ENCODE measurements around the gene CBFB. TPM values are rescaled to one million over a fixed set of nuclear protein-coding genes. Genes with fewer than 3 reads are reported as not detected.

Gene CBFB
- total and polyA plus RNA-seq, 9 of the 15 experiments (the other 6 are each of a cell fraction or from before 2014, with no cell fraction given), result 22.0 to 112 (median 66.5) TPM

DNA sequence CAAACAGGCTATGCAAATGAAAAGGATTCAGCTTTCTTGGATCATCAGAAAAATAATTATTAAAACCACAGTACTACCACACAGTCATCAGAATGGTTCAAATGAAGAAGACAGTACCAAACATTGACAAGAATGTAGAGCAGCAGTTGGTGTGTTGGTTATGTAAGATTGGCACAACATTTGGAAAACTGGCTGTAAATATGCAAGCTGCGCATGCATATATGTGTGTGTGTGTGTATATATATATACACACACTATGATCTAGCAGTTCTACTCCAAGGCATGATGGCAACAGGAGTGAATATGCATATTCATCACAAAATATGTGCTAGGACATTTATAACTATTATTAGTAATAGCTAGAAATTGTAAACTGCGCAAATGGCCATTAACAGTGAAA is 46.4 kb downstream of the CBFB start:
- ATAC-seq, result no peak

DNA sequence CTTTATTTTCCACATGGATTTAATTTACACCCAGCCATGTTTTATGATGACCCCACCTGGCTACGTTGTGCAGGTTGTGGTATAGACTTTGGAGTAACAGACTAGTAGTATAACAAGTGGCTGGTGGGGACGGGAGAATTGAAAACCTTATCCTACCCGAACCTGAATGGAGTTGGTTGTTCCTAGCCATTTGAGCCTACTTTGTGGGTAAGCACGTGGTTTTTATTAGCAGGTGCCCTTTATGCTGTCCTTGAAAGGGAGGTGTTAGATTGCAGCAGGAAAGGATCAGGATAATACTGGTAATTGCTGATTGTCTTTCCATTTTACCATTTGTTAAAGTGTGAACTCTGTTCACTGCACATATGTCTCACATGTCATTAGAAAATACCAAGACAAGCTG is 48.9 kb downstream of the CBFB start:
- in situ Hi-C loops (cut with MboI) (no loop called here), intact Hi-C loops (cut with micrococcal nuclease) (no loop called here)
- Histone ChIP-seq H3K4me1 (replicated peaks in 1 of 2; ENCODE audit: control insufficient read depth in 2 of 2, insufficient read depth in 2 of 2, low read length in 2 of 2) (no peaks in the 10 kb centered on the region), H3K4me3 (no peak overlapping the region), H3K27me3 (ENCODE audit: control insufficient read depth in 2 of 2, insufficient read depth in 2 of 2, low read length in 2 of 2) (no peaks in the 10 kb centered on the region), H3K9me1 (ENCODE audit: control insufficient read depth, insufficient read depth, low read length) (no peaks in the 10 kb centered on the region), H4K20me1 (replicated peaks; ENCODE audit: control insufficient read depth, insufficient read depth, low read length) (no peaks in the 10 kb centered on the region), H3K27ac (ENCODE audit: extremely low read depth, low read depth, low read length) (no peak overlapping the region), H3K79me2 (ENCODE audit: control insufficient read depth, insufficient read depth, low read length) (no peaks in the 10 kb centered on the region), H3K36me3 (ENCODE audit: control insufficient read depth, insufficient read depth, low read length) (peaks cover 34% of the 10 kb centered on the region; the same call in 2 of the 3 replicates), H3K4me2 (ENCODE audit: insufficient read depth, low read length) (no peak overlapping the region), H3K9me3 (replicated peaks; ENCODE audit: control insufficient read depth, insufficient read depth, low read depth, low read length) (no peaks in the 10 kb centered on the region), H2AFZ (ENCODE audit: low read depth, low read length) (no peak overlapping the region), H3K9ac (ENCODE audit: insufficient read depth in 1 of 2, low read depth in 2 of 2, low read length in 2 of 2) (no peak overlapping the region)
- 67% methylated on average over 3 of the region's 4 CpGs for WGBS (ENCODE audit: insufficient coverage, low coverage, missing lambda C conversion rate)
- ChIA-PET CTCF (ENCODE audit: low intra/inter-chr PET ratio) (no interaction called here), POLR2A (no interaction called here)
- TF ChIP-seq, protein P1, sequence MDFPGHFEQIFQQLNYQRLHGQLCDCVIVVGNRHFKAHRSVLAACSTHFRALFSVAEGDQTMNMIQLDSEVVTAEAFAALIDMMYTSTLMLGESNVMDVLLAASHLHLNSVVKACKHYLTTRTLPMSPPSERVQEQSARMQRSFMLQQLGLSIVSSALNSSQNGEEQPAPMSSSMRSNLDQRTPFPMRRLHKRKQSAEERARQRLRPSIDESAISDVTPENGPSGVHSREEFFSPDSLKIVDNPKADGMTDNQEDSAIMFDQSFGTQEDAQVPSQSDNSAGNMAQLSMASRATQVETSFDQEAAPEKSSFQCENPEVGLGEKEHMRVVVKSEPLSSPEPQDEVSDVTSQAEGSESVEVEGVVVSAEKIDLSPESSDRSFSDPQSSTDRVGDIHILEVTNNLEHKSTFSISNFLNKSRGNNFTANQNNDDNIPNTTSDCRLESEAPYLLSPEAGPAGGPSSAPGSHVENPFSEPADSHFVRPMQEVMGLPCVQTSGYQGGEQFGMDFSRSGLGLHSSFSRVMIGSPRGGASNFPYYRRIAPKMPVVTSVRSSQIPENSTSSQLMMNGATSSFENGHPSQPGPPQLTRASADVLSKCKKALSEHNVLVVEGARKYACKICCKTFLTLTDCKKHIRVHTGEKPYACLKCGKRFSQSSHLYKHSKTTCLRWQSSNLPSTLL (IDR thresholded peaks at IDR 0.05), result no peak
- TF ChIP-seq, protein P2, sequence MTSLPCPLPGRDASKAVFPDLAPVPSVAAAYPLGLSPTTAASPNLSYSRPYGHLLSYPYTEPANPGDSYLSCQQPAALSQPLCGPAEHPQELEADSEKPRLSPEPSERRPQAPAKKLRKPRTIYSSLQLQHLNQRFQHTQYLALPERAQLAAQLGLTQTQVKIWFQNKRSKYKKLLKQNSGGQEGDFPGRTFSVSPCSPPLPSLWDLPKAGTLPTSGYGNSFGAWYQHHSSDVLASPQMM (CRISPR knock-in tag; IDR thresholded peaks at IDR 0.05), result no peak
- no peak for TF ChIP-seq MCM5 (IDR thresholded peaks at IDR 0.05; ENCODE audit: low read depth)
- TF ChIP-seq, protein P3, sequence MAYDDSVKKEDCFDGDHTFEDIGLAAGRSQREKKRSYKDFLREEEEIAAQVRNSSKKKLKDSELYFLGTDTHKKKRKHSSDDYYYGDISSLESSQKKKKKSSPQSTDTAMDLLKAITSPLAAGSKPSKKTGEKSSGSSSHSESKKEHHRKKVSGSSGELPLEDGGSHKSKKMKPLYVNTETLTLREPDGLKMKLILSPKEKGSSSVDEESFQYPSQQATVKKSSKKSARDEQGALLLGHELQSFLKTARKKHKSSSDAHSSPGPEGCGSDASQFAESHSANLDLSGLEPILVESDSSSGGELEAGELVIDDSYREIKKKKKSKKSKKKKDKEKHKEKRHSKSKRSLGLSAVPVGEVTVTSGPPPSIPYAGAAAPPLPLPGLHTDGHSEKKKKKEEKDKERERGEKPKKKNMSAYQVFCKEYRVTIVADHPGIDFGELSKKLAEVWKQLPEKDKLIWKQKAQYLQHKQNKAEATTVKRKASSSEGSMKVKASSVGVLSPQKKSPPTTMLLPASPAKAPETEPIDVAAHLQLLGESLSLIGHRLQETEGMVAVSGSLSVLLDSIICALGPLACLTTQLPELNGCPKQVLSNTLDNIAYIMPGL (CRISPR knock-in tag; IDR thresholded peaks at IDR 0.05), result no peak
- ATAC-seq (no peak), FAIRE-seq (no peak), DNase-seq (ENCODE audit: extremely low read depth in 1 of 4, low spot score in 3 of 4) (no peak)
- no TSS peak for BruUV-seq (replicated peaks)

More for the DNA sequence above, 46.4 kb downstream of the CBFB start:
- Histone ChIP-seq H3K27ac (ENCODE audit: extremely low read depth, low read depth, low read length) (no peak overlapping the region), H3K27me3 (ENCODE audit: control insufficient read depth in 2 of 2, insufficient read depth in 2 of 2, low read length in 2 of 2) (no peaks in the 10 kb centered on the region), H4K20me1 (replicated peaks; ENCODE audit: control insufficient read depth, insufficient read depth, low read length) (no peaks in the 10 kb centered on the region), H2AFZ (ENCODE audit: low read depth, low read length) (no peak overlapping the region), H3K79me2 (ENCODE audit: control insufficient read depth, insufficient read depth, low read length) (no peaks in the 10 kb centered on the region), H3K9ac (ENCODE audit: insufficient read depth in 1 of 2, low read depth in 2 of 2, low read length in 2 of 2) (no peak overlapping the region), H3K9me3 (replicated peaks; ENCODE audit: control insufficient read depth, insufficient read depth, low read depth, low read length) (no peaks in the 10 kb centered on the region), H3K4me2 (ENCODE audit: insufficient read depth, low read length) (no peak overlapping the region), H3K4me3 (no peak overlapping the region), H3K9me1 (ENCODE audit: control insufficient read depth, insufficient read depth, low read length) (no peaks in the 10 kb centered on the region), H3K36me3 (ENCODE audit: control insufficient read depth, insufficient read depth, low read length) (peaks cover 44% of the 10 kb centered on the region; the same call in 2 of the 3 replicates), H3K4me1 (replicated peaks in 1 of 2; ENCODE audit: control insufficient read depth in 2 of 2, insufficient read depth in 2 of 2, low read length in 2 of 2) (no peaks in the 10 kb centered on the region)
- in situ Hi-C loops (cut with MboI) (no loop called here), intact Hi-C loops (cut with micrococcal nuclease) (no loop called here)
- BruUV-seq (replicated peaks), result no TSS peak
- ChIA-PET POLR2A (no interaction called here), CTCF (ENCODE audit: low intra/inter-chr PET ratio) (no interaction called here)
- DNase-seq (ENCODE audit: extremely low read depth in 1 of 4, low spot score in 3 of 4) (no peak), FAIRE-seq (no peak)
- WGBS (ENCODE audit: insufficient coverage, low coverage, missing lambda C conversion rate), result 98% methylated on average over 2 of the region's 2 CpGs
- TF ChIP-seq TAF1 (IDR thresholded peaks at IDR 0.05; ENCODE audit: control insufficient read depth, extremely low read depth, insufficient read depth, low read length, severe bottlenecking) (no peak), ZNF316 (IDR thresholded peaks at IDR 0.05) (peak; percentile 33; the same call in 1 of the 2 replicates)
